ENCODE measurements around the gene STRN.
"Not testable (repeated sequence)": the region's sequence is repeated elsewhere in the genome, so short reads cannot be mapped to it uniquely, and the experiment has no call there.

Gene STRN

DNA sequence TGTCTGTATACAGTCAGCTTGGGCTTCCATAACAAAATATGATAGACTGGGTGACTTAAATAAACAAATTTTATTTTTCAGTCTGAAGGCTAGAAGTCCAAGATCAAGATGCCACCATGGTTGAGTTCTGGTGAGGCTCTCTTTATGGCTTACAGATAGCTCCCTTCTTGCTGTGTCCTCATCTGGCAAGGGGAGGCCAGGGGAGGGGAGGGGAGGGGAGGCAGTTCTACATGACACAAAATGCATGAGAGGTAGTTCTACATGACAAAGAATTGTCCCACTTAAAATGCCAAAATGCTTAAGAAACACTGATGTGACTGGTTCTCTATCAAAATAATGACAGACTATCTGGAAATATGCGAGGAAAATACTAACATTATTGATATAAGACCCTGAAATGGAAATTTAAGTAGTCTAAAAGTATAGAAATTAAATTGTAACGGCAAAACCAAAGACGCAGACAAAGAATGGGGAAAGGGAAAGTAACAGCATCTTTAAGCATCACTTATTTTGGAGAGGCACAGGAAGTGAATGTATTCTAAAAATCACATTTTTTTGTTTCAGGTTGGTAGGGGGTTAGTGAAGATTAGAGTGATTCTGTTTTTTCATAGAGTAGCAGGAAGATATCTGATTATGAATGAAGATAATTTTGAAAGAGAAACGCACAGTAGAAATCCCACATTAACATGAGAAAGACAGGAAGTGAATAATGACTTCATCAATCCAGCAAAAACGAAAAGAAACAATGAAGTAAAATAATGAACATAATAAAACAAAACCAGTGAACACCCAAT lies 131.4 kb downstream of the STRN start:
- no peak for DNase-seq

DNA sequence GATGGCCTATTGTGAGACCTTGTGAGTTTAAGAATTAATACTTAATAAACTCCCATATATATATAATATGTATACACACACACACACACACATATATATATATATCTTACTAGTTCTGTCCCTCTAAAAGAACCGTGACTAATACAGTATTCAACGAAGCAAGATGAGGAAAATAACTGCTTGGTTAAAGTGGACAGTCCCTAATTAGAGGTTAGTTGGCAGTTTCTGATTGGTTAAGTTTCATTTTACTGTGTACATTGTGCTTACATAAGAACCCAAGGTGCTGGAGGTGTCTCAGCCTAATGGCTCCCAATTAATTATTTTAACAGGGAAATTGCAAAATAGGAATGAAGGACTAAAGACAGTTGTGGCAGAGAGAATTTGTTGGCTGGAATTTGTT lies 132.1 kb downstream of the STRN start:
- DNase-seq = no peak

DNA sequence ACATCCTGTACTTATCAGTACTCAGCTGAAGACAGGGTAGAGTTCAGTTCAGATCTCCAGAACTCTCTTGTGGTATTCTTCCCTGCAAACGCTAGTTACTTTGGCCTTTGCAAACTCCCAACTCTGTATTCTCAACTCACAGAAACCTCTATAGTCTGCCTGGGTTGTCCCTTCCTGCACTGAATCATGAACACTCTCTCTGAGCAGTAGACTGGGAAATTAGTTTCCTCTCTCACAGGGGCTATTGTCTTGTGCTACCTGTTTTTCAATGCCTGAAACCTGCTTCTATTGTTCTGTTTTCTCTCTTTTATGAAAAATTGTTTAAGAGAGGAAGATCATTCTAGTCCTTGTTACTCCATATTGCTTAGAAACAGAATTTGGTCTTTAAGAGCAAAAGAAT lies 135.2 kb downstream of the STRN start:
- DNase-seq = no peak

DNA sequence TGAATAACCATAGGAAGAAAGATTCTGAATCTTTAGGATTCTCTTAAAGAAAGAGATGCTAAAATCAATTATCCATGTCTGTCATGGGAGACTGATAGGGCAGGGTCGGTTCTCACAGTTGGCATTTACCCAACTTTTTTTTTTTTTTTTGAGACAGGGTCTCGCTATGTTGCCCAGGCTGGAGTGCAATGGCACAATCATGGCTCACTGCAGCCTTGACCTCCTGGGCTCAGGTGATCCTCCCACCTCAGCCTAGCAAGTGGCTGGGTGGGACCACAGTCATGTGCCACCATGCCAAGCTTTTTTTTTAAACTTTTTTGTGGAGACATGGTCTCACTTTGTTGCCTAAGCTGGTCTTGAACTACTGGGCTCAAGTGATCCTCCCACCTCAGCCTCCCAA lies 141.7 kb downstream of the STRN start:
- DNase-seq = not testable (repeated sequence)

- no peak for DNase-seq
Observed at GRCh38 chr2:36824273-36824672, 142.1 kb downstream of the STRN start.

DNA sequence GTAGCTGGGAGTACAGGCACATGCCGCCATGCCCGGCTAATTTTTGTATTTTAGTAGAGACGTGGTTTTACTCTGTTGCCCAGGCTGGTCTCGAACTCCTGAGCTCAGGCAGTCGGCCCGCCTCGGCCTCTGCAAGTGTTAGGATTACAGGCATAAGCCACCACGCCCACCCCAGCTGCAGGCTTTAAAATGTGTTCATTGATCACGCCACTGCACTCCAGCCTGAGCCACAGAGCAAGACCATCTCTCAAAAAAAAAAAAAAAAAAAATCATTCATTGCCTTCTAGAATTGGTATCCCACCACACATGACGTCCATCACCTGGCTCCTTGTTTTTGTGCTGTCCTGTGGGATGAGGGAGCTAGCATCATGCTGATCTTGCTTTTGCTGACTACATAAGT lies 142.5 kb downstream of the STRN start:
- no peak for DNase-seq

GRCh38 chr2:36820942-36821605 lies 145.3 kb downstream of the STRN start:
- DNase-seq = no peak

- DNase-seq = no peak
Observed at GRCh38 chr2:36819095-36819711, 147.1 kb downstream of the STRN start.

- no peak for DNase-seq
Observed at GRCh38 chr2:36818542-36818941, 147.8 kb downstream of the STRN start.

GRCh38 chr2:36812196-36812595 lies 154.1 kb downstream of the STRN start:
- DNase-seq = no peak

GRCh38 chr2:36811071-36811470 lies 155.3 kb downstream of the STRN start:
- DNase-seq = no peak

GRCh38 chr2:36809069-36809445 lies 157.3 kb downstream of the STRN start:
- no peak for DNase-seq

DNA sequence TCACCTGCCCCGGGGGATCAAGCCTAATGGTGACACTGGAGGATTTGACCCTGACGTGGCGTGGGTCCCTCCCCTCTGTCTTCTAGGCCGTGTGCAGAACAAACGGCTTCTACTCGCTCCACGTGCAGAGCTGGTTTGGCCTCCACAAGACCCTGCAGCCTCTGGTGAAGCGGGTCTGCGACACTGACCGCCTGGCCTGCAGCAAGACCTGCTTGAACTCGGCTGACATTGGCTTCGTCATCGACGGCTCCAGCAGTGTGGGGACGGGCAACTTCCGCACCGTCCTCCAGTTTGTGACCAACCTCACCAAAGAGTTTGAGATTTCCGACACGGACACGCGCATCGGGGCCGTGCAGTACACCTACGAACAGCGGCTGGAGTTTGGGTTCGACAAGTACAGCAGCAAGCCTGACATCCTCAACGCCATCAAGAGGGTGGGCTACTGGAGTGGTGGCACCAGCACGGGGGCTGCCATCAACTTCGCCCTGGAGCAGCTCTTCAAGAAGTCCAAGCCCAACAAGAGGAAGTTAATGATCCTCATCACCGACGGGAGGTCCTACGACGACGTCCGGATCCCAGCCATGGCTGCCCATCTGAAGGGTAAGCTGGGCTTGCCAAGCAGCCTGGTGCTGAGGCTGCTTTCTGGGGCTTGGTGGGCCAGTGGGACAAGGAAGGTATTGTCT lies 157.8 kb downstream of the STRN start:
- no peak for DNase-seq

DNA sequence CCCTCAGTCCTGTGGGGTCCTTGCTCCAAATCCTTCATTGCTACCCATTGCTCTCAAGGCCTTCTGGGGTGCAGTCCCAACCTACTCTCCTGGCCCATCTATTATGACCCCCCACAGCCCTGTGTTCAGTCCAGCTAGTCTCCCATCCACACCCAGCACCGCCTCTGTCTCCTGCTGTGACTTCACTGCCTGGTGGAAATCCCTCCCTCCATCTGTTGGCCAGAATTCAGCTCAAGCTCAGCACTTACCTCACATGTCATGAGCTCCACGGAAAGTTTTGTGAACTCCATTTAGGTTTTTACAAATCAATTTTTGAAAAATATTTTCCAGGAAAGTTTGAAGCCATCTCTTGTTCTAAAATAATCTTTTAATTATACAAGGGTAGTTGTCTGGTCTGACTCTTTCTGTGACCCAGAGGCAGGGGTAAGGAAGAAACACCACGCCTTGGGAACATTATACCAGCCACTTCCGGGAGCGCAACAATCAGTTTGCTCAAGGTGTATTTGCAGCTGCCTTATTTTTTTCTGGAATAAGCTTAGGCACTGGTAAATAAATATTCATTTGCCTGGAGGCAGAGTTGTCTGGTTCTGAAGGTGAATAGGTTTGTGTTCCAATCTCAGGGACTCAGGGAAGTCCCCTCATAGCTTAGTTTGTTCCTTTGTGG lies 159.0 kb downstream of the STRN start:
- DNase-seq = no peak

DNA sequence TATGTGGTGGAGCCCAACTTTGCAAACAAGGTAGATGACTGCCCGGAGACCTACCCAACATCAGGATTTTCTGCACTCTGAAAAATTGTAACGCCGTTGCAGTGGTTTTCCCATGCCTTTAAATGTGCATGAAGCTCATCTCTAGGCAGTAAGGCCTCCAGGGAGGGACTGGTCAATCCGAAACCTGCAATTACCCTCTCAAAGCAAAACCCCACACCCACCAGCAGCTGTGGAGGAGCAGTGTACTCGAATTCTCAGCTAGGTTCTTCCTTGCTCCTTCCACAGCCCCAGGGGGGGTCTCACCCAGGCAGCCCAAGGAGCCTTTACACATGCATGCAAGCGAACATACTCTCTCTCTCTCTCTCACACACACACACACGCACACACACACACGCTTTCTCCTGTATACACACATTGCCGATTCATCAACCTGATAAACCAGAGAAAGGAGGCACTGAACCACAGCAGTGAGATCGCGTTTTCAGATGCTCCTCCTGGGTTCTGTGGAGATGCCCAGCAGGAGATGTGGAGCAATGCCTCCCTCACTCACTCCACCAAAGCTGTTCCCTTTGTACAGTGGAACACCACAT lies 160.6 kb downstream of the STRN start:
- no peak for DNase-seq

GRCh38 chr2:36802952-36803351 lies 163.4 kb downstream of the STRN start:
- DNase-seq = no peak

- DNase-seq = no peak
Observed at GRCh38 chr2:36801088-36801487, 165.2 kb downstream of the STRN start.

DNA sequence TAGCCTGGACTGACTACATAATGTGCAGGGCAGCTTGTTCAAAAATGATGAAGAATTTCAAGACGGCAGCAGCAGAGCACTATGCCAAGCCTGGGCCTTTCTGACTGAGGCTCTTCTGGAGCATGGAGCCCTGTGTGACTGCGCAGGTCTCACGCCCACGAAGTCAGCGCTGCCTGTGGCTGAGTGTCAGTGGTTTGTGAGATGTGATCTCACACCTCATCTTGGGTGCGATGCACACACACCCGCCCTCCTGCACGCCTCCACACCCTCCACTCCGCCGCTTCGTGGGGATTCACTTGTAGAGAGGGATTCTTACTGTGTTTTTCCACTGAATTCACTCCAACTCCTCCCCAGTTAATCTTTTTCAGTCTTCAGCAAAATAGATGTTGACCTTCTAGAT lies 166.0 kb downstream of the STRN start:
- no peak for DNase-seq

DNA sequence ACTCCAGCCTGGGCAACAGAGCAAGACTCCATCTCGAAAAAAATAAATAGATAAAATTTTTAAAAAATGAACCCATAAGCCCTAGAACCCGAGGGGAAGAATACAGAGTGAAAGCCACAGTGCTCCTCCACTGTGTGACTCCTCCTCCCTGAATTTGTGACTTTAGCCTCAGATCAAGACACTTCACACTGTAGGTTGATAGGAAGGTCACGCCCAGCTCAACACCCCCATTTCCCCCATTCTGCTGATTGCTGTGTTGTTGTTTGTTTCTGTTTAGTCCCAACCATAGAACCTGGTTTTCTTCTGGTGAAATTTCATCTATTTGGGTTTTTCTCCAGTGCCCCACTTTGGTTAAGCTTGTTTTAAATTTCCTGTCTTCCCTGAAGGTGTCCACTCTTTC lies 167.6 kb downstream of the STRN start:
- DNase-seq = no peak

- DNase-seq = no peak
Observed at GRCh38 chr2:36797324-36798070, 168.8 kb downstream of the STRN start.

All from GDM1 (cell line).